ENCODE data around the gene GLS.
"Not testable (repeated sequence)": the region's sequence is repeated elsewhere in the genome, so short reads cannot be mapped to it uniquely, and the experiment has no call there.

GLS gene

GRCh38 chr2:190882856-190883582 is 2.4 kb downstream of the GLS start:
- DNase-seq (ENCODE audit: low read depth, low spot score) = no peak

GRCh38 chr2:190885844-190886243 is 5.2 kb downstream of the GLS start:
- DNase-seq (ENCODE audit: low read depth, low spot score) = not testable (repeated sequence)

GRCh38 chr2:190887089-190887488 is 6.5 kb downstream of the GLS start:
- DNase-seq (ENCODE audit: low read depth, low spot score) = no peak

- no peak for DNase-seq (ENCODE audit: low read depth, low spot score)
Measured at GRCh38 chr2:190888449-190888848, 7.8 kb downstream of the GLS start.

- DNase-seq (ENCODE audit: low read depth, low spot score) = no peak
Measured at GRCh38 chr2:190889175-190889943, 8.7 kb downstream of the GLS start.

- DNase-seq (ENCODE audit: low read depth, low spot score) = no peak
Measured at GRCh38 chr2:190891372-190891771, 10.8 kb downstream of the GLS start.

GRCh38 chr2:190891889-190892288 is 11.3 kb downstream of the GLS start:
- no peak for DNase-seq (ENCODE audit: low read depth, low spot score)

- DNase-seq (ENCODE audit: low read depth, low spot score) = no peak
Measured at GRCh38 chr2:190893157-190893556, 12.5 kb downstream of the GLS start.

GRCh38 chr2:190896477-190896876 is 15.9 kb downstream of the GLS start:
- DNase-seq (ENCODE audit: low read depth, low spot score) = no peak

- DNase-seq (ENCODE audit: low read depth, low spot score) = no peak
Measured at GRCh38 chr2:190903693-190904450, 23.3 kb downstream of the GLS start.

- DNase-seq (ENCODE audit: low read depth, low spot score) = no peak
Measured at GRCh38 chr2:190904640-190905261, 24.1 kb downstream of the GLS start.

GRCh38 chr2:190908532-190908931 is 27.9 kb downstream of the GLS start:
- no peak for DNase-seq (ENCODE audit: low read depth, low spot score)

GRCh38 chr2:190909680-190910079 is 29.1 kb downstream of the GLS start:
- no peak for DNase-seq (ENCODE audit: low read depth, low spot score)

- DNase-seq (ENCODE audit: low read depth, low spot score) = no peak
Measured at GRCh38 chr2:190910341-190911136, 29.9 kb downstream of the GLS start.

- DNase-seq (ENCODE audit: low read depth, low spot score) = no peak
Measured at GRCh38 chr2:190911813-190912212, 31.2 kb downstream of the GLS start.

GRCh38 chr2:190912726-190913125 is 32.1 kb downstream of the GLS start:
- no peak for DNase-seq (ENCODE audit: low read depth, low spot score)

- DNase-seq (ENCODE audit: low read depth, low spot score) = no peak
Measured at GRCh38 chr2:190913725-190914124, 33.1 kb downstream of the GLS start.

GRCh38 chr2:190916829-190917228 is 36.2 kb downstream of the GLS start:
- DNase-seq (ENCODE audit: low read depth, low spot score) = no peak

- DNase-seq (ENCODE audit: low read depth, low spot score) = no peak
Measured at GRCh38 chr2:190920085-190920484, 39.5 kb downstream of the GLS start.

- DNase-seq (ENCODE audit: low read depth, low spot score) = no peak
Measured at GRCh38 chr2:190922376-190922775, 41.8 kb downstream of the GLS start.

GRCh38 chr2:190927301-190927700 is 46.7 kb downstream of the GLS start:
- DNase-seq (ENCODE audit: low read depth, low spot score) = no peak

Measured in brain pericyte (primary cell).